Adrenal gland (tissue), 12 donors: ENCODE measurements around the gene SYT1. TPM values are rescaled to one million over a fixed set of nuclear protein-coding genes. Genes with fewer than 3 reads are reported as not detected.

ENCODE experiments used
- DNase-seq, 7 donors: peaks; one replicate each; pipeline ENCODE4 v3.0.0-alpha.2; 2019 to 2020
- H3K27ac ChIP-seq, 5 donors: fragments of 200-600 bp; sonication (generic) in 4 of 5; 1 replicate in 3 of 5; 2 replicates in 2 of 5; pipeline versions ENCODE4 v1.5.1 to v1.8.0; 2016 to 2020; ENCODE audit warnings: mild to moderate bottlenecking in 1 of 5
- H3K27me3 ChIP-seq: fragments of 200-600 bp; 2 replicates; pipeline ENCODE4 v1.8.0; 2021
- H3K36me3 ChIP-seq, 2 donors: fragments of 200-600 bp; replicated peaks in 1 of 2; 1 replicate in 1 of 2; 2 replicates in 1 of 2; pipeline versions ENCODE4 v1.5.1 to v1.8.0; 2018 to 2022
- H3K4me1 ChIP-seq, 2 donors: fragments of 200-600 bp; replicated peaks in 1 of 2; 1 replicate in 1 of 2; 2 replicates in 1 of 2; pipeline versions ENCODE4 v1.5.1 to v1.8.0; 2018 to 2021
- H3K4me3 ChIP-seq, 4 donors: fragments of 200-600 bp; sonication (generic) in 3 of 4; one replicate each; pipeline ENCODE4 v1.5.1; 2016 to 2018
- H3K9me3 ChIP-seq, 3 donors: fragments of 200-600 bp; sonication (generic) in 1 of 3; replicated peaks in 1 of 3; 1 replicate in 2 of 3; 2 replicates in 1 of 3; pipeline versions ENCODE4 v1.5.1 to v1.8.0; 2016 to 2021
- POLR2A ChIP-seq, 2 donors: fragments of 450-650 bp; IDR thresholded peaks; one replicate each; pipeline ENCODE4 v1.6.1; 2017; ENCODE audit warnings: antibody characterized with exemption in 2 of 2, mild to moderate bottlenecking in 2 of 2, moderate library complexity in 1 of 2
- WGBS, 4 donors: extraction: QIAGEN DNeasy Blood & Tissue Kit in 2 of 4; methylation state at CpG; one replicate each; pipeline versions ENCODE4 v1.1.5 to v1.1.7; 2013 to 2017; 5-methylcytosine and 5-hydroxymethylcytosine counted together
- intact Hi-C, 2 donors: fragments of 100-400 bp; cut with DNase I; formaldehyde crosslinking; loops; one replicate each; pipeline versions ENCODE4 v1.14.1 to v1.15.0; 2022 to 2023
- polyA plus RNA-seq, 3 donors: library from polyadenylated mRNA; stranded (reverse); fragments of 200-250 nt in 2 of 3; fragments of 350-450 nt in 1 of 3; fragmentation: Illumina TruSeq in 1 of 3; extraction: RNeasy Lipid Tissue Mini Kit (QIAGEN cat#74804) in 1 of 3; gene quantifications; one replicate each; pipeline ENCODE4 v1.2.3, GENCODE V29; 2013 to 2014
- total RNA-seq, 9 donors: library from RNA; depleted of rRNA in 4 of 9; stranded (reverse); fragments of >200 nt in 4 of 9; fragments of 120-200 nt in 1 of 9; fragmentation: NEBNext Ultra II Directional in 1 of 9; extraction: Animal tissue kit (Norgen Biotek cat#: 25700) in 1 of 9; gene quantifications; one replicate each; pipeline versions ENCODE4 v1.1.0 to v1.2.4, GENCODE V29; 2013 to 2023
- TF ChIP-seq, protein P1 (sequence below), 6 experiments: fragments of 450-650 bp in 4 of 6; fragments of 200-600 bp in 2 of 6; sonication (generic) in 1 of 6; IDR thresholded peaks; 1 replicate in 5 of 6; 2 replicates in 1 of 6; pipeline versions ENCODE4 v1.5.1 to v1.8.0; 2016 to 2021; ENCODE audit warnings: antibody characterized with exemption in 6 of 6, mild to moderate bottlenecking in 2 of 6, moderate library complexity in 1 of 6
- donor health status: healthy with polysubstance abuse.
- donor health status: Bipolar disorder and iron deficiency.
- donor health status: DM: yes; HTN: yes; CAD: no.
- donor health status: DM: no; HTN: no; CAD: no.
- donor health status: DM: no; HTN: no; CAD: no.
- donor health status: DM: yes; HTN: yes; CAD: no.

Gene SYT1
- total and polyA plus RNA-seq, 12 donors = 0.42 to 22.3 (median 4.6) TPM

DNA sequence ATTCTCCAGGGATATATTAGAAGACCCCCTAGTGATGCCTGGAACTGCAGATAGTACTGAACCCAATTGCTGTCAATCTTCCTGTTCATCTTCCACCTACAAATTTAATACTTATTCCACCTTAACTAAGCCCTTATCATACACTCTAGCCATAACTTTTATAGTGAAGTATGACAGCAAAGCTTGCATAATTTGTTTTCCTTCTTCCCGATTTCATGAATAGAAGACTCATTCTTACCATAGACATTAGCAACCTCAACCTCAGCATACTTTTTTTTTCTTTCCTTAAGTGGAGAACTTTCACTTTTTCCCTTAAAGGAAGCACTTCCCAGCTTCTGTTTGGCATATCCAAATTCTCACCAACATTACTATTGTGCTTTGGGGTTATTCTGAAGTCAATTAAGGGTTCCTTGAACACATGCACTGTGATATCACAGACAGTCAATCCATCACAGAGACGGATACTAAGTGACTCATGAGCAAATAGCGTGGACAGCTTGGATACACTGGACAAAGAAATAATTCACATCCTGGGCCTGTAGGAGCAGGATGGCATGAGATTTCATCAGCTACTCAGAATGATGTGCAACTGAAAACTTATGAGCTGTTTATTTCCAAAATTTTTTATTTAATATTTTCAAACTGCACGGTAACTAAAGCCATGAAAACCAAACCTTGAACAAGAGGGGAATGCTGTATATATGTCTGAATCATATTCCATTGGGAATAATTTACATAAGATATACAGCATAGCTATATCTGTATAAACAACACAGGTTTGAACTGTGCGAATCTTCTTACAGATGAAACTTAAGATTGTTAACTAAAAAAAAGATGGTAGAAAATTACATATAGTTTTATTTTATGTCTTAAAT, 63.9 kb downstream of the SYT1 start:
- TF ChIP-seq, protein P1, sequence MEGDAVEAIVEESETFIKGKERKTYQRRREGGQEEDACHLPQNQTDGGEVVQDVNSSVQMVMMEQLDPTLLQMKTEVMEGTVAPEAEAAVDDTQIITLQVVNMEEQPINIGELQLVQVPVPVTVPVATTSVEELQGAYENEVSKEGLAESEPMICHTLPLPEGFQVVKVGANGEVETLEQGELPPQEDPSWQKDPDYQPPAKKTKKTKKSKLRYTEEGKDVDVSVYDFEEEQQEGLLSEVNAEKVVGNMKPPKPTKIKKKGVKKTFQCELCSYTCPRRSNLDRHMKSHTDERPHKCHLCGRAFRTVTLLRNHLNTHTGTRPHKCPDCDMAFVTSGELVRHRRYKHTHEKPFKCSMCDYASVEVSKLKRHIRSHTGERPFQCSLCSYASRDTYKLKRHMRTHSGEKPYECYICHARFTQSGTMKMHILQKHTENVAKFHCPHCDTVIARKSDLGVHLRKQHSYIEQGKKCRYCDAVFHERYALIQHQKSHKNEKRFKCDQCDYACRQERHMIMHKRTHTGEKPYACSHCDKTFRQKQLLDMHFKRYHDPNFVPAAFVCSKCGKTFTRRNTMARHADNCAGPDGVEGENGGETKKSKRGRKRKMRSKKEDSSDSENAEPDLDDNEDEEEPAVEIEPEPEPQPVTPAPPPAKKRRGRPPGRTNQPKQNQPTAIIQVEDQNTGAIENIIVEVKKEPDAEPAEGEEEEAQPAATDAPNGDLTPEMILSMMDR (IDR thresholded peaks at IDR 0.05) = no peak
- no peak for TF ChIP-seq POLR2A (IDR thresholded peaks at IDR 0.05)
- no peak overlapping the region for H3K27ac ChIP-seq
- intact Hi-C loops = no loop called here
- no peaks in the 10 kb centered on the region for H3K27me3 ChIP-seq
- H3K4me1 ChIP-seq = no peaks in the 10 kb centered on the region
- WGBS, 4 donors = 61 to 69% (median 69%) methylated on average over 5 of the region's 5 CpGs
- no peak for DNase-seq
- no peak overlapping the region for H3K4me3 ChIP-seq
- no peaks in the 10 kb centered on the region for H3K9me3 ChIP-seq
- H3K36me3 ChIP-seq = no peaks in the 10 kb centered on the region

DNA sequence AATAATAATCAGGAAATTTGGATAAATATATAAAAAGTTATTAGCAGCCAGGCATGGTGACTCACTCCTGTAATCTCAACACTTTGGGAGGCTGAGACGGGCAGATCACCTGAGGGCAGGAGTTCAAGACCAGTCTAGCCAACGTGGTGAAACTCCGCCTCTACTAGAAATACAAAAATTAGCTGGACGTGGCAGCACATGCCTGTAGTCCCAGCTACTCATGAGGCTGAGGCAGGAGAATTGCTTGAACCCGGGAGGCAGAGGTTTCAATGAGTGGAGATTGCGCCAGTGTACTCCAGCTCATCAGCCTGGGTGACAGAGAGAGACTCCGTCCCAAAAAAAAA, 64.5 kb downstream of the SYT1 start:
- Histone ChIP-seq H3K4me1 (no peaks in the 10 kb centered on the region), H3K27me3 (no peaks in the 10 kb centered on the region), H3K9me3 (no peaks in the 10 kb centered on the region), H3K36me3 (no peaks in the 10 kb centered on the region), H3K27ac (no peak overlapping the region), H3K4me3 (no peak overlapping the region)
- WGBS, 4 donors = 75 to 90% (median 81%) methylated on average over 7 of the region's 7 CpGs
- no peak for TF ChIP-seq POLR2A (IDR thresholded peaks at IDR 0.05)
- TF ChIP-seq, protein P1 (IDR thresholded peaks at IDR 0.05) = no peak
- intact Hi-C loops = no loop called here
- no peak for DNase-seq

DNA sequence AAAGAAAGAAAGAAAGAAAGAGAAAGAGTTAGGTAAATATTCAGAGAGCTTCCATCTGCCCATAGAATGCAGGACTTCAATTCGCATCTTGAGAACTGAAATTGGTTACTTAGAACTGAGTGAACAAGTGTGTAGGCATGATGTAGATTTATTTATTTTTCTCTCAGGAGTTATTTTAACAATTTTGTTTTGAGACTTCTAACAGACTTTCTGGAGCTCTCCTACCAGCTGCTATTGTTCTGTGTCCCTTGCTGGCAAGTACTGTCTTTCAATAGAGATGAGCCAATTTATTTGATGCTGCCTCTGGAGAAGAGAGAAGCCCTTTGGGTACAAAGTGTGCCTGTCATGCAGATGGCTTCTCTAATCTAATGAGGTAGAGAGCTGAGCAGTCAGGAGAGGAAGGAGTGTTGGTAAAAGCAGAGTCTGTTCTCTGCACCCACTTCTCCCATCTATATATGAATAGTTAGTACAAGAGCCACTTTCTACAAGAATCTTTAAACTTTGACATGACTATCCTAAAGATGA, 67.0 kb downstream of the SYT1 start:
- 68 to 97% (median 87%) methylated on average over 1 of the region's 1 CpG for WGBS, 4 donors
- H3K4me1 ChIP-seq = no peaks in the 10 kb centered on the region
- H3K36me3 ChIP-seq = no peaks in the 10 kb centered on the region
- no peak for TF ChIP-seq POLR2A (IDR thresholded peaks at IDR 0.05)
- TF ChIP-seq, protein P1 (IDR thresholded peaks at IDR 0.05) = no peak
- H3K9me3 ChIP-seq = no peaks in the 10 kb centered on the region
- DNase-seq = peak in 1 of 7 donors; percentile 56
- no peak overlapping the region for H3K4me3 ChIP-seq
- peak overlapping the region in 1 of 5 donors; percentile 28 for H3K27ac ChIP-seq
- H3K27me3 ChIP-seq = no peaks in the 10 kb centered on the region
- intact Hi-C loops = no loop called here

DNA sequence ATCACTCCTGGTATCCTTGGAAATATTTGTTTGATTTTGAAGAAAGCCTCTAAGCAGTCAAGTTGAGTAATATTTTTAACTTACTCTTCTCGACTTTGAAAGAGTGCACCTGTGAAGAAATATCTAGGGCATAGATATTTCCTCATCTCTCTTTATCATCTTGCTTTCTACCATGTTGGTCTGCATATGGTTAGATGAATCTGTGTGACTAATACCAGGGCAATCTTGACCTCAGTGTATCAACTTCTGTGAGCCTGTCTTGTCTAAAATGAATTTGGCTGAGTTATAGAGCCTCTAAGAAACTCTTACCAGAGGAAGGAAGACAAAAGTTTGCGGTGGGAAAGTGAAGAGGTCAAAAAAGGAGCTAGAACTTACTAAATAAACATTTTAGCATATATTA, 68.4 kb downstream of the SYT1 start:
- no peaks in the 10 kb centered on the region for H3K27me3 ChIP-seq
- no peaks in the 10 kb centered on the region for H3K36me3 ChIP-seq
- no peak overlapping the region for H3K4me3 ChIP-seq
- DNase-seq = no peak
- intact Hi-C loops = no loop called here
- WGBS, 4 donors = 67 to 80% (median 72%) methylated on average over 2 of the region's 2 CpGs
- H3K9me3 ChIP-seq = no peaks in the 10 kb centered on the region
- H3K27ac ChIP-seq = no peak overlapping the region
- TF ChIP-seq POLR2A (IDR thresholded peaks at IDR 0.05) = no peak
- TF ChIP-seq, protein P1 (IDR thresholded peaks at IDR 0.05) = no peak
- H3K4me1 ChIP-seq = no peaks in the 10 kb centered on the region
